Measurements from ENCODE around the gene FBXO10. TPM values are rescaled to one million over a fixed set of nuclear protein-coding genes. Genes with fewer than 3 reads are reported as not detected.

Gene FBXO10
- total RNA-seq, 2 experiments from 2014 or later, result 2.8 to 2.9 TPM

- ChIA-PET POLR2A (interaction anchor here (1.3 to 2.5 kb wide), 3 partner anchors 8 to 21 kb away, joined by 4 to 23 read pairs (median 7); partner anchors contain the start of gene POLR1E), CTCF (interaction anchor here (1.3 kb wide), 1 partner anchor 21 kb away, joined by 7 read pairs; the partner anchor contains the start of gene POLR1E)
These were observed 111.5 kb downstream of the FBXO10 start for GRCh38 chr9:37464426-37465248.

DNA sequence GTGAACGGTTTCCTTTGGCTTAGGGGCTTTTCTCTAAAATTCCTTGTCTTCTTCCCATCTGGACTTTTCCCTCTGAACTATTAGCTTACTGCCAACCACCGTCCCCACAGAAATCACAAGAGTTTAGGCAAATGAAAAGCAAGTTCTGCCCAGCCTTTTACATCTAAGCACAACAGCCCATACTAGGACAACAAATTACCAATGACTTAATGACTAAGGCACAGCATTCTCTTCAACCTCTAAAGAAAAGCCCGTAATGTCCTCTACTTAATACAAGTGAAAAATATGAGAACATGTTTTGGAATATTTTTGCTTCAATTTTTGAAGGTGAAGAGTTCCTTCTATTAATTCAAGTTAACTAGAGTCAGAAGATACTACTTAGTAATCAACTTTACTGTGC, 112.2 kb downstream of the FBXO10 start:
- CTCF ChIA-PET, result no interaction called here
- POLR2A ChIA-PET, result interaction anchor here (2.3 kb wide), 1 partner anchor 13 kb away, joined by 7 read pairs; no protein-coding TSS in a partner anchor

Other genes with a start within 250 kb of the FBXO10 start
- gene GRHPR, start 153.7 kb downstream of the FBXO10 start, total RNA-seq, result 10 to 100 TPM; 93.3 to 94.0 TPM
- gene ZBTB5, start 110.9 kb downstream of the FBXO10 start, total RNA-seq, result 1 to 10 TPM; 6.4 to 6.6 TPM
- gene POLR1E, start 90.4 kb downstream of the FBXO10 start, total RNA-seq, result 10 to 100 TPM; 80.6 to 81.2 TPM
- 100 to 1,000 TPM; 235 to 239 TPM for gene TOMM5, start 16.2 kb upstream of the FBXO10 start, total RNA-seq
- not detected for gene FRMPD1, start 74.6 kb upstream of the FBXO10 start, total RNA-seq
- gene TRMT10B, start 177.4 kb upstream of the FBXO10 start, total RNA-seq, result 1 to 10 TPM; 8.8 to 9.6 TPM
- 100 to 1,000 TPM; 121 to 131 TPM for gene EXOSC3, start 208.7 kb upstream of the FBXO10 start, total RNA-seq
- gene DCAF10, start 224.4 kb upstream of the FBXO10 start, total RNA-seq, result 10 to 100 TPM; 13.2 to 14.8 TPM